Caco-2 (cell line): ENCODE results near the gene KRT1. TPM values are rescaled to one million over a fixed set of nuclear protein-coding genes. Genes with fewer than 3 reads are reported as not detected.
A peak's percentile ranks its signal among the peaks of the same experiment; 100 is the strongest.

Source experiments
- BruUV-seq: library from RNA; stranded (reverse); fragments of 400-500 nt; replicated peaks from 2 replicates; lab custom pipeline; 2021; lab: Mats Ljungman, UMichigan
- CTCF ChIA-PET: fragments of 300-600 bp; sonication (Branson Sonifier 250); formaldehyde crosslinking; loops from one replicate; lab custom pipeline; 2022; ENCODE audit warnings: antibody characterized with exemption; lab: Charles Lee
- POLR2A ChIA-PET: fragments of 300-600 bp; sonication (Branson Sonifier 250); formaldehyde crosslinking; loops from one replicate; lab custom pipeline; 2022; ENCODE audit warnings: antibody characterized with exemption; lab: Charles Lee
- DNase-seq, 2 experiments: peaks; one replicate each; pipeline versions ENCODE4 v3.0.0 to v3.0.0-alpha.2; 2020 to 2022
- H3K27me3 ChIP-seq: replicated peaks from 2 replicates; pipeline ENCODE4 v1.6.0; 2011; ENCODE audit warnings: low read length; ENCODE audit not compliant: control insufficient read depth, insufficient read depth
- H3K36me3 ChIP-seq: 2 replicates; pipeline ENCODE4 v1.5.1; 2011; ENCODE audit warnings: low read length; ENCODE audit not compliant: control insufficient read depth, insufficient read depth
- H3K4me1 ChIP-seq: fragments of 250-450 bp; sonication (Bioruptor Pico); 2 replicates; pipeline ENCODE4 v1.5.1; 2020; ENCODE audit warnings: mild to moderate bottlenecking
- H3K4me3 ChIP-seq: 2 replicates; pipeline ENCODE4 v1.5.1; 2011; ENCODE audit warnings: low read depth, mild to moderate bottlenecking, control low read depth, low read length
- H3K9me3 ChIP-seq: fragments of 250-450 bp; sonication (Bioruptor Pico); 2 replicates; pipeline ENCODE4 v1.5.1; 2020; ENCODE audit warnings: mild to moderate bottlenecking, moderate library complexity
- H3K27ac Mint-ChIP-seq: one replicate; pipeline ENCODE4 v1.8.0; 2022; ENCODE audit warnings: mixed read lengths; ENCODE audit not compliant: unreplicated experiment
- H3K27me3 Mint-ChIP-seq: one replicate; pipeline ENCODE4 v1.8.0; 2022; ENCODE audit warnings: mixed read lengths; ENCODE audit not compliant: insufficient read depth, unreplicated experiment
- H3K36me3 Mint-ChIP-seq: one replicate; pipeline ENCODE4 v1.8.0; 2022; ENCODE audit warnings: mild to moderate bottlenecking, mixed read lengths; ENCODE audit not compliant: insufficient read depth, unreplicated experiment
- H3K4me1 Mint-ChIP-seq: one replicate; pipeline ENCODE4 v1.8.0; 2022; ENCODE audit warnings: low read depth, mixed read lengths; ENCODE audit not compliant: unreplicated experiment
- H3K4me3 Mint-ChIP-seq: one replicate; pipeline ENCODE4 v1.8.0; 2022; ENCODE audit warnings: mild to moderate bottlenecking, moderate library complexity, mixed read lengths; ENCODE audit not compliant: unreplicated experiment
- H3K9me3 Mint-ChIP-seq: one replicate; pipeline ENCODE4 v1.8.0; 2022; ENCODE audit warnings: mixed read lengths; ENCODE audit not compliant: unreplicated experiment
- CTCF ChIP-seq, 2 experiments: fragments of 200-600 bp in 1 of 2; IDR thresholded peaks; 1 replicate in 1 of 2; 2 replicates in 1 of 2; pipeline versions ENCODE4 v1.5.1 to v1.8.0; 2011 to 2022; ENCODE audit warnings: antibody characterized with exemption in 1 of 2, control low read depth in 1 of 2, inconsistent platforms in 1 of 2, low read depth in 1 of 2, low read length in 1 of 2, mild to moderate bottlenecking in 1 of 2, moderate library complexity in 1 of 2; ENCODE audit not compliant: insufficient read depth in 1 of 2, severe bottlenecking in 1 of 2, unreplicated experiment in 1 of 2
- intact Hi-C: fragments of 100-400 bp; cut with micrococcal nuclease; formaldehyde crosslinking; loops from one replicate; pipeline ENCODE4 v1.10.0; 2022; ENCODE audit not compliant: unreplicated experiment
- total RNA-seq: library from RNA; stranded (reverse); gene quantifications from 2 replicates; pipeline ENCODE4 v1.2.3, GENCODE V29; 2022

The KRT1 gene
- total RNA-seq, 1 experiment from 2014 or later: 0.20 TPM

- H3K27ac Mint-ChIP-seq: no peak overlapping the region
- TF ChIP-seq CTCF (IDR thresholded peaks at IDR 0.05; ENCODE audit: insufficient read depth in 1 of 2, low read depth in 1 of 2, low read length in 1 of 2, severe bottlenecking in 1 of 2, unreplicated experiment in 1 of 2): no peak
- H3K27me3 ChIP-seq: no peaks in the 10 kb centered on the region; the same call in 1 of the 2 replicates
- no peaks in the 10 kb centered on the region for H3K4me1 Mint-ChIP-seq
- H3K4me3 ChIP-seq: no peak overlapping the region
- intact Hi-C loops: no loop called here
- no peaks in the 10 kb centered on the region for H3K9me3 ChIP-seq
- no peaks in the 10 kb centered on the region for H3K36me3 Mint-ChIP-seq
- H3K9me3 Mint-ChIP-seq: no peaks in the 10 kb centered on the region
- no peak for DNase-seq
- POLR2A ChIA-PET: no interaction called here
- no peaks in the 10 kb centered on the region for H3K4me1 ChIP-seq
- CTCF ChIA-PET: interaction anchor here (0.5 kb wide), 1 partner anchor 9 kb away, joined by 9 read pairs; the partner anchor contains the start of gene KRT77
- no peak overlapping the region for H3K4me3 Mint-ChIP-seq
- H3K36me3 ChIP-seq: no peaks in the 10 kb centered on the region
- H3K27me3 Mint-ChIP-seq: peaks cover 11% of the 10 kb centered on the region
- BruUV-seq: no TSS peak
Measured at GRCh38 chr12:52694151-52694550, 13.9 kb upstream of the KRT1 start.

GRCh38 chr12:52693261-52693660 lies 13.1 kb upstream of the KRT1 start:
- no peaks in the 10 kb centered on the region for H3K4me1 ChIP-seq
- H3K36me3 Mint-ChIP-seq: no peaks in the 10 kb centered on the region
- no TSS peak for BruUV-seq
- H3K27me3 ChIP-seq: no peaks in the 10 kb centered on the region; the same call in 1 of the 2 replicates
- no peak overlapping the region for H3K4me3 ChIP-seq
- H3K4me1 Mint-ChIP-seq: no peaks in the 10 kb centered on the region
- ChIA-PET POLR2A (no interaction called here), CTCF (interaction anchor here (1.0 kb wide), 1 partner anchor 187 kb away, joined by 9 read pairs; no protein-coding TSS in a partner anchor)
- no peak overlapping the region for H3K4me3 Mint-ChIP-seq
- no peaks in the 10 kb centered on the region for H3K9me3 ChIP-seq
- no peak for TF ChIP-seq CTCF (IDR thresholded peaks at IDR 0.05; ENCODE audit: insufficient read depth in 1 of 2, low read depth in 1 of 2, low read length in 1 of 2, severe bottlenecking in 1 of 2, unreplicated experiment in 1 of 2)
- H3K9me3 Mint-ChIP-seq: no peaks in the 10 kb centered on the region
- no peak overlapping the region for H3K27ac Mint-ChIP-seq
- peaks cover 16% of the 10 kb centered on the region for H3K27me3 Mint-ChIP-seq
- no peak for DNase-seq
- no peaks in the 10 kb centered on the region for H3K36me3 ChIP-seq
- intact Hi-C loops: no loop called here

GRCh38 chr12:52692254-52692653 lies 12.0 kb upstream of the KRT1 start:
- CTCF ChIA-PET: interaction anchor here (0.7 to 1.3 kb wide), 4 partner anchors 173 to 188 kb away, joined by 3 to 9 read pairs (median 8); no protein-coding TSS in a partner anchor
- Mint-ChIP-seq H3K4me1 (no peaks in the 10 kb centered on the region), H3K27me3 (peaks cover 20% of the 10 kb centered on the region), H3K36me3 (no peaks in the 10 kb centered on the region), H3K4me3 (no peak overlapping the region), H3K9me3 (no peaks in the 10 kb centered on the region), H3K27ac (no peak overlapping the region)
- intact Hi-C loops: no loop called here
- no TSS peak for BruUV-seq
- H3K27me3 ChIP-seq: no peaks in the 10 kb centered on the region; the same call in 1 of the 2 replicates
- no peaks in the 10 kb centered on the region for H3K4me1 ChIP-seq
- no peaks in the 10 kb centered on the region for H3K36me3 ChIP-seq
- no peak overlapping the region for H3K4me3 ChIP-seq
- no peaks in the 10 kb centered on the region for H3K9me3 ChIP-seq
- POLR2A ChIA-PET: no interaction called here
- DNase-seq: peak in 1 of 2 experiments; percentile 41
- TF ChIP-seq CTCF (IDR thresholded peaks at IDR 0.05; ENCODE audit: insufficient read depth in 1 of 2, low read depth in 1 of 2, low read length in 1 of 2, severe bottlenecking in 1 of 2, unreplicated experiment in 1 of 2): peak in 1 of 2 experiments; percentile 41
